ENCODE measurements around the gene SP1.
"Not testable (repeated sequence)": the region's sequence is repeated elsewhere in the genome, so short reads cannot be mapped to it uniquely, and the experiment has no call there.

DNA sequence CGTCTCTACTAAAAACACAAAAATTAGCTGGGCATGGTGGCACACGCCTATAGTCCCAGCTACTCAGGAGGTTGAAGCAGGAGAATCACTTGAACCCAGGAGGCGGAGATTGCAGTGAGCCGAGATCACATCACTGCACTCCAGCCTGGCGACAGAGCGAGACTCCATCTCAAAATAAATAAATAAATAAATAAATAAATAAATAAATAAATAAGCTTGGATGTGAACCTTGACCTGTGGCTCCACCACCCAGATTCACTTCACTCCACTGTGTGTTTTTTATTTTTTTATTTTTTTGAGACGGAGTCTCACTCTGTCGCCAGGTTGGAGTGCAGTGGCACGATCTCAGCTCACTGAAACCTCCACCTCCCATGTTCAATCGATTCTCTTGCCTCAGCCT, 18.3 kb upstream of the SP1 start:
- not testable (repeated sequence) for TF ChIP-seq POLR2AphosphoS5 (IDR thresholded peaks at IDR 0.05)
- TF ChIP-seq, protein P1, sequence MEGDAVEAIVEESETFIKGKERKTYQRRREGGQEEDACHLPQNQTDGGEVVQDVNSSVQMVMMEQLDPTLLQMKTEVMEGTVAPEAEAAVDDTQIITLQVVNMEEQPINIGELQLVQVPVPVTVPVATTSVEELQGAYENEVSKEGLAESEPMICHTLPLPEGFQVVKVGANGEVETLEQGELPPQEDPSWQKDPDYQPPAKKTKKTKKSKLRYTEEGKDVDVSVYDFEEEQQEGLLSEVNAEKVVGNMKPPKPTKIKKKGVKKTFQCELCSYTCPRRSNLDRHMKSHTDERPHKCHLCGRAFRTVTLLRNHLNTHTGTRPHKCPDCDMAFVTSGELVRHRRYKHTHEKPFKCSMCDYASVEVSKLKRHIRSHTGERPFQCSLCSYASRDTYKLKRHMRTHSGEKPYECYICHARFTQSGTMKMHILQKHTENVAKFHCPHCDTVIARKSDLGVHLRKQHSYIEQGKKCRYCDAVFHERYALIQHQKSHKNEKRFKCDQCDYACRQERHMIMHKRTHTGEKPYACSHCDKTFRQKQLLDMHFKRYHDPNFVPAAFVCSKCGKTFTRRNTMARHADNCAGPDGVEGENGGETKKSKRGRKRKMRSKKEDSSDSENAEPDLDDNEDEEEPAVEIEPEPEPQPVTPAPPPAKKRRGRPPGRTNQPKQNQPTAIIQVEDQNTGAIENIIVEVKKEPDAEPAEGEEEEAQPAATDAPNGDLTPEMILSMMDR (IDR thresholded peaks at IDR 0.05): not testable (repeated sequence)

Measured in prostate gland (tissue), 2 donors.